Measurements from ENCODE around the gene ART1. TPM values are rescaled to one million over a fixed set of nuclear protein-coding genes. Genes with fewer than 3 reads are reported as not detected.

The ART1 gene
- total and polyA plus RNA-seq, 2 donors (not counting 3 experiments of a cell fraction or from before 2014, with no cell fraction given), result not detected

DNA sequence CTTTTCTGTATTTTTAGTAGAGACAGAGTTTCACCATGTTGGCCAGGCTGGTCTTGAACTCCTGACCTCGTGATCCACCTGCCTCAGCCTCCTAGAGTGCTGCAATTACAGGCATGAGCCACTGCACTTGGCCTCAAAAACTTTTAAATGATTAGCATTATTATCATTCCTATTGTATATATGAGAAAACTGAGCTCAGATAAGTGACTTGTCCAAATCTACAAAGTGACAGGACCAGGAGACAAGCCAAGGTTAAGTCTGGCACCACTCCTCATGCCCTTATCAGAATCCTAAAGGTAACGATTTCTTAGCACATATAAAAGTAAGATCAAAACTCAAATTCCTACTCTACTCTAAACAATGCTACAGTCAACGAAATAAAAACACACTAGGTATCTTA lies 58.5 kb downstream of the ART1 start:
- POLR2A ChIA-PET, result no interaction called here
- H3K9ac ChIP-seq (replicated peaks; ENCODE audit: extremely low read depth, insufficient read depth, low read length), result no peak overlapping the region
- no peaks in the 10 kb centered on the region for H3K9me3 ChIP-seq (replicated peaks; ENCODE audit: control insufficient read depth, insufficient read depth, low read length)
- DNase-seq (ENCODE audit: low read depth, low spot score) (no peak), FAIRE-seq (no peak)
- no peak overlapping the region for H3K27ac ChIP-seq (ENCODE audit: insufficient read depth, low read depth, low read length)
- H4K20me1 ChIP-seq (replicated peaks; ENCODE audit: control insufficient read depth, extremely low read depth, insufficient read depth, low read length), result no peaks in the 10 kb centered on the region
- no peaks in the 10 kb centered on the region for H3K27me3 ChIP-seq (ENCODE audit: control insufficient read depth in 2 of 2, insufficient read depth in 2 of 2, low read length in 2 of 2)
- CTCF ChIA-PET, result interaction anchor here (2.1 kb wide), 1 partner anchor 10 kb away, joined by 6 read pairs; no protein-coding TSS in a partner anchor
- no peak overlapping the region for H3K4me2 ChIP-seq (ENCODE audit: insufficient read depth, low read length)
- dilution Hi-C loops (cut with MboI; ENCODE audit: extremely low pct_ligation_motif_present, low sequenced_read_pairs) (no loop called here), intact Hi-C loops (cut with micrococcal nuclease) (no loop called here)
- no peaks in the 10 kb centered on the region for H3K79me2 ChIP-seq (ENCODE audit: control insufficient read depth, insufficient read depth, low read length)
- H3K36me3 ChIP-seq (ENCODE audit: control insufficient read depth in 2 of 2, extremely low read depth in 1 of 2, insufficient read depth in 2 of 2, low read length in 2 of 2), result peaks cover 28 to 34% of the 10 kb centered on the region in 2 experiments
- H3K9me1 ChIP-seq (replicated peaks; ENCODE audit: control insufficient read depth, extremely low read depth, insufficient read depth, low read length), result no peaks in the 10 kb centered on the region
- H2AFZ ChIP-seq (ENCODE audit: low read depth, low read length), result no peak overlapping the region
- no peak overlapping the region for H3K4me3 ChIP-seq (replicated peaks in 1 of 3; ENCODE audit: insufficient read depth in 1 of 3, low read depth in 1 of 3, low read length in 3 of 3)
- no peaks in the 10 kb centered on the region for H3K4me1 ChIP-seq (ENCODE audit: control insufficient read depth, extremely low read depth, insufficient read depth, low read length)
- TF ChIP-seq MAX (IDR thresholded peaks at IDR 0.05; ENCODE audit: insufficient read depth, insufficient read length) (no peak), POLR2AphosphoS5 (IDR thresholded peaks at IDR 0.05; ENCODE audit: insufficient read depth, low read depth, low read length) (no peak), GATA2 (IDR thresholded peaks at IDR 0.05; ENCODE audit: insufficient read depth, insufficient read length, low read depth, low read length) (no peak), FOS (IDR thresholded peaks at IDR 0.05; ENCODE audit: borderline replicate concordance, insufficient read depth, low read length) (no peak), POLR2A (IDR thresholded peaks at IDR 0.05; ENCODE audit: low read depth, low read length) (no peak), JUN (IDR thresholded peaks at IDR 0.05; ENCODE audit: borderline replicate concordance, insufficient read depth, insufficient read length, low read depth) (no peak), MYC (IDR thresholded peaks at IDR 0.05; ENCODE audit: low read depth, low read length) (no peak), EZH2 (IDR thresholded peaks at IDR 0.05; ENCODE audit: borderline replicate concordance, low read depth, low read length, severe bottlenecking) (no peak)
- TF ChIP-seq, protein P1, sequence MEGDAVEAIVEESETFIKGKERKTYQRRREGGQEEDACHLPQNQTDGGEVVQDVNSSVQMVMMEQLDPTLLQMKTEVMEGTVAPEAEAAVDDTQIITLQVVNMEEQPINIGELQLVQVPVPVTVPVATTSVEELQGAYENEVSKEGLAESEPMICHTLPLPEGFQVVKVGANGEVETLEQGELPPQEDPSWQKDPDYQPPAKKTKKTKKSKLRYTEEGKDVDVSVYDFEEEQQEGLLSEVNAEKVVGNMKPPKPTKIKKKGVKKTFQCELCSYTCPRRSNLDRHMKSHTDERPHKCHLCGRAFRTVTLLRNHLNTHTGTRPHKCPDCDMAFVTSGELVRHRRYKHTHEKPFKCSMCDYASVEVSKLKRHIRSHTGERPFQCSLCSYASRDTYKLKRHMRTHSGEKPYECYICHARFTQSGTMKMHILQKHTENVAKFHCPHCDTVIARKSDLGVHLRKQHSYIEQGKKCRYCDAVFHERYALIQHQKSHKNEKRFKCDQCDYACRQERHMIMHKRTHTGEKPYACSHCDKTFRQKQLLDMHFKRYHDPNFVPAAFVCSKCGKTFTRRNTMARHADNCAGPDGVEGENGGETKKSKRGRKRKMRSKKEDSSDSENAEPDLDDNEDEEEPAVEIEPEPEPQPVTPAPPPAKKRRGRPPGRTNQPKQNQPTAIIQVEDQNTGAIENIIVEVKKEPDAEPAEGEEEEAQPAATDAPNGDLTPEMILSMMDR (IDR thresholded peaks at IDR 0.05; ENCODE audit: extremely low read depth in 1 of 2, insufficient read depth in 1 of 2, low read depth in 1 of 2, low read length in 2 of 2), result no peak
- BruUV-seq (replicated peaks), result no TSS peak

All from endothelial cell of umbilical vein (primary cell).